ENCODE data around the gene DEDD.
A peak's percentile ranks its signal among the peaks of the same experiment; 100 is the strongest.

Gene DEDD

GRCh38 chr1:161132410-161133219, at the start of gene DEDD:
DEDD (minus strand) TSS chr1:161132667; CDS start chr1:161124462, 8,205 bp downstream.
- peak; percentile 97 for DNase-seq

- no peak for DNase-seq
Measured at GRCh38 chr1:161182214-161182613, 49.7 kb upstream of the DEDD start.

GRCh38 chr1:161180639-161181038, 48.2 kb upstream of the DEDD start:
- no peak for DNase-seq

GRCh38 chr1:161179698-161180097, 47.2 kb upstream of the DEDD start:
- DNase-seq, result no peak

- DNase-seq, result no peak
Measured at GRCh38 chr1:161177936-161178244, 45.4 kb upstream of the DEDD start.

GRCh38 chr1:161177112-161177935, 44.9 kb upstream of the DEDD start, which contains the start of gene B4GALT3:
B4GALT3 (minus strand) TSS chr1:161177507; CDS start chr1:161176060, 1,447 bp downstream.
- peak; percentile 95 for DNase-seq

- no peak for DNase-seq
Measured at GRCh38 chr1:161176468-161177111, 44.1 kb upstream of the DEDD start.

GRCh38 chr1:161175771-161176453, 43.4 kb upstream of the DEDD start:
- DNase-seq, result no peak

GRCh38 chr1:161174911-161175310, 42.4 kb upstream of the DEDD start:
- no peak for DNase-seq

GRCh38 chr1:161173711-161174110, 41.2 kb upstream of the DEDD start:
- DNase-seq, result no peak

GRCh38 chr1:161172776-161173376, 40.4 kb upstream of the DEDD start:
- peak; percentile 51 for DNase-seq

- DNase-seq, result no peak
Measured at GRCh38 chr1:161172349-161172748, 39.9 kb upstream of the DEDD start.

- no peak for DNase-seq
Measured at GRCh38 chr1:161171696-161172095, 39.2 kb upstream of the DEDD start.

GRCh38 chr1:161171191-161171590, 38.7 kb upstream of the DEDD start:
- DNase-seq, result no peak

GRCh38 chr1:161168906-161169305, 36.4 kb upstream of the DEDD start:
- DNase-seq, result no peak

- no peak for DNase-seq
Measured at GRCh38 chr1:161166669-161167548, 34.4 kb upstream of the DEDD start.

- peak; percentile 98 for DNase-seq
Measured at GRCh38 chr1:161165742-161166668, 33.5 kb upstream of the DEDD start, which contains the start of gene PPOX. PPOX (plus strand) TSS chr1:161166426; CDS start chr1:161166848, 422 bp downstream.

- no peak for DNase-seq
Measured at GRCh38 chr1:161164901-161165610, 32.6 kb upstream of the DEDD start.

- no peak for DNase-seq
Measured at GRCh38 chr1:161163793-161164192, 31.3 kb upstream of the DEDD start.

All from right hindlimb (tissue), 1 donor.